GM12874 (cell line): Measurements from ENCODE around the gene URB1.

Experiments
- TF ChIP-seq, protein P1 (sequence below): IDR thresholded peaks from 2 replicates; pipeline ENCODE4 v1.5.1; 2011; ENCODE audit warnings: low read depth, mild to moderate bottlenecking, control low read depth, low read length, moderate library complexity; ENCODE audit not compliant: insufficient read depth

The URB1 gene

DNA sequence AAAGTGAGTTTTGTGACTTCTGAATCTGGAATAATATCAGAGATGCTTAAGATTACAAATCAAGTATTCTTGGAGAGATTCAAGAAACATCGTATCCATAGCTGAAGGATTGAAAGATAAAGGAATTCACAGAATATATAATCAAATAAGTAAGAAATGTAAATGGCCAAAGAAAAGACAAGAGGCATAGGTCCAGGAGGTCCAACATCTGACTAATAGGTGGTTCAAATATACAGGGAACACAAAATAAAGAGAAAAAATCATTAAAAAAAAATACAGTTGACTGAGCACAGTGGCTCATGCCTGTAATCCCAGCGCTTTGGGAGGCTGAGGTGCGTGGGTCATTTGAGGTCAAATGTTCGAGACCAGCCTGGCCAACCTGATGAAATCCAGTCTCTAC is 107.3 kb downstream of the URB1 start:
- TF ChIP-seq, protein P1, sequence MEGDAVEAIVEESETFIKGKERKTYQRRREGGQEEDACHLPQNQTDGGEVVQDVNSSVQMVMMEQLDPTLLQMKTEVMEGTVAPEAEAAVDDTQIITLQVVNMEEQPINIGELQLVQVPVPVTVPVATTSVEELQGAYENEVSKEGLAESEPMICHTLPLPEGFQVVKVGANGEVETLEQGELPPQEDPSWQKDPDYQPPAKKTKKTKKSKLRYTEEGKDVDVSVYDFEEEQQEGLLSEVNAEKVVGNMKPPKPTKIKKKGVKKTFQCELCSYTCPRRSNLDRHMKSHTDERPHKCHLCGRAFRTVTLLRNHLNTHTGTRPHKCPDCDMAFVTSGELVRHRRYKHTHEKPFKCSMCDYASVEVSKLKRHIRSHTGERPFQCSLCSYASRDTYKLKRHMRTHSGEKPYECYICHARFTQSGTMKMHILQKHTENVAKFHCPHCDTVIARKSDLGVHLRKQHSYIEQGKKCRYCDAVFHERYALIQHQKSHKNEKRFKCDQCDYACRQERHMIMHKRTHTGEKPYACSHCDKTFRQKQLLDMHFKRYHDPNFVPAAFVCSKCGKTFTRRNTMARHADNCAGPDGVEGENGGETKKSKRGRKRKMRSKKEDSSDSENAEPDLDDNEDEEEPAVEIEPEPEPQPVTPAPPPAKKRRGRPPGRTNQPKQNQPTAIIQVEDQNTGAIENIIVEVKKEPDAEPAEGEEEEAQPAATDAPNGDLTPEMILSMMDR = no peak

DNA sequence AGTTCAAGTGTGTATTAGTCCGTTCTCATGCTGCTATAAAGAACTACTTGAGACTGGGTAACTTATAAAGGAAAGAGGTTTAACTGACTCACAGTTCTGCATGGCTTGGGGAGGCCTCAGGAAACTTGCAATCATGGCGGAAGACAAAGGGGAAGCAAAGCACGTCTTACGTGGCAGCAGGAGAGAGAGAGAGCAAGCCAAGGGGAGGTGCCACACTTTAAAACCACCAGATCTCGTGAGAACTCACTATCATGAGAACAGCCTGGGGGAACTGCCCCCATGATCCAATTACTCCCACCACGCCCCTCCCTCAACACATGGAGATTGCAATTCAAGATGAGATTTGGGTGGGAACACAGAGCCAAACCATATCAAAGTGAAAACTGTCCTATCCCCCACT is 109.8 kb downstream of the URB1 start:
- TF ChIP-seq, protein P1 = no peak

DNA sequence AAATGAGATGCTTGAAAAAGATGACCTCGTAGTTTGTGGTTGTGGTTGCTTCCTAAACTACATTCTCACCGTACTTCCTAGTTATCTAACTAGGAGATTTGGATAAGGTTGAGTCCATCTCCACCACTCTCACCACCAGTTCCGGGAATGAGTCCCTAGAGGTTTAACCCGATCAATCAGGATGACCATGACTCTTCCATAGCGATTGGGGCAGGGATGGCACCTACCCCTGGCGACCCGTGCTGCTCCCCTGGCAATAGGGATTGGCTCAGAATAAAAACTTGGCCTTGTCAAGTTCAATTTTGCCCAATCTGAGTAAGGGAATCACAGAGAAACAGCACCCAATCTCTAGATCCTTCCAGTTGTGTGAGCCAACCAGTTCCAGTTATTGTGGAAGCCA is 111.3 kb downstream of the URB1 start:
- TF ChIP-seq, protein P1 = no peak

DNA sequence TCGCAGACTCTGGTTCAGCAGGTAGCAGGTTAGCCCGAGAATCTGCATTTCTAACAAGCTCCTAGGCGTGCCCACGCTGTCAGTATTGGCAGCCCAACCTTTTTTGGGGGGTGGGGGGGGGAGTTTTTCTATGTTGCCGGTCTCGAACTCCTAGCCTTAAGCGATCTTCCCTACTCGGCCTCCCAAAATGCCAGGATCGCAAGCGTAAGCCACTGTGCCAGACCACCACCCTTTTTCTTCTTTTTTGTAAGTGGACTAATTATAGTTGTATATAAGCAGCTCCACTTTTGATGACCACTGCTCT is 113.5 kb downstream of the URB1 start:
- TF ChIP-seq, protein P1 = no peak

DNA sequence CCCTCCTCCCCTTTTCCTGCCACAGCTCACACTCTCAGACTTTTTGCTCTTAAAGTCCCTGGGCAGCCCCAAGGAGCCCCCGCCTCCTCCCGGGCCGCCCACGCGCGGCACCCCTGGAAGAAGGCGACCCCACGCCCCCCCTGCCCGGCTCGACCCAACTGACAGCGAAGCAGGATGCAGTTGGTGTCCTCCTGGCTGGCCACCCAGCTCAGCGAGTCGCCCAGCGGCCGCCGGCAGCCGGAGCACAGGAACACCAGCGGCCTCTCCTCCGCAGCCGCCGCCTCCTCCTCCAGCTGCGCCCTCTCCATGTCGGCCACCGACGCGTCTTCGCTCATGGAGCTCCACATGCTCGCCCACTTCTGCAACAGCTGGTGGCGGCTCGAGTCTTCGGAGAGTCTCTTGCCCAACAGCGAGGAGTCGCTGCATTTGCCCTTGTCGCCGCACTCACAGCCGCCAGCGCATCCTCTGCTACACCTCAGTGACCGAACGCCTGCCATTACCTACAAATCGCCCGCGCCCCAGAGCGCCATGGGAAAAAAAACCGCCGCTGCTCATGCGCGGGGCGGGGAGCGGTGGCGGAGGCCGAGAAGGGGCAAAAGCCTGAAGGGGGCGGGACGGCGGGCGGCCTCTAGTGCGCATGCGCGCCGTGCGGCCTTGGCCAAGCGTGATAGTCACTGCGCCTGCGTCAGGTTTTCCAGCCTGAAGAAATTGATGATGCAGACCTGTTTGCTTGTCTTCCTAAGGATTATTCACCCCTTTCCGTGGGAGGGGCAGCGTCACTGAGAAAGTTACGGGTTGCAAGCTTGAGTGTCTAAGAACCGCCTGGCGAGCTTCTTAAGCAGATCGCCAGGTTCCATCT is 114.1 kb downstream of the URB1 start, which contains the start of gene MIS18A:
MIS18A (minus strand) TSS at position 532 of the 859 bp plus-strand sequence; CDS start at position 497, 35 bp downstream.
- TF ChIP-seq, protein P1 = no peak

DNA sequence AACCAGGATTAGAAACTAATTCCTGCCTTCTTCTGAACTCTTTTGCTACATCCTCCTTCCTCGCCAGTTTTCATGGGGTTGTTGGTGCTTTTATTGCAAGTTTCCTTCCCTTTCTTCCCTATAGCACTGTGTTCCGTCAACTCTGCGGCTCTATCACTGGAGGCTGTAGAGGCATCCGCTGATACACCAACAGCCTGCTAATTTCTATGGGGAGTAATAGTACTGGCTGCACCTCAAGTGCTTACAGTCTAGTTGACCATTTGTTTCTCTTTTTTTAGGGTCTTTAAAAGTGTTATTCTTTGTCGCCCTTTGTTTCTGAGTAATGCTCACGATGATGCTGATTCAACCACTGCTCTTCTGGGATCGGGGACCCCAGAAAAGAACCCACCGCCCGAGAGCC is 114.7 kb downstream of the URB1 start:
- TF ChIP-seq, protein P1 = no peak

DNA sequence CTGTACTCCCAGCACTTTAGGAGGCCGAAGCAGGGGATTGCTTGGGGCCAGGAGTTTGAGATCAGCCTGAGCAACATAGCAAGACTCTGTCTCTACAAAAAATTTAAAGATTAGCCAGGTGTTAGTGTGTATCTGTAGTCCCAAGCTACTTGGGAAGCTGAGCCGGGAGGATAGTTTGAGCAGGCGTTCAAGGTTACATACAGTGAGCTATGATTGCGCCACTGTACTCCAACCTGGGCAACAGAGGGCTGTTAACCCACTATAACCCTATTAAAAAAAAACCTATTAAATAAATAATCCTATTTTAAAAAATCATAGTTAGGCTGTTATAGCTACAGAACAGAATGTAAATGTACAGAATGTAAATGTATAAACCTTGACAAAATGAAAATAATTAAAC is 116.1 kb downstream of the URB1 start:
- TF ChIP-seq, protein P1 = no peak

DNA sequence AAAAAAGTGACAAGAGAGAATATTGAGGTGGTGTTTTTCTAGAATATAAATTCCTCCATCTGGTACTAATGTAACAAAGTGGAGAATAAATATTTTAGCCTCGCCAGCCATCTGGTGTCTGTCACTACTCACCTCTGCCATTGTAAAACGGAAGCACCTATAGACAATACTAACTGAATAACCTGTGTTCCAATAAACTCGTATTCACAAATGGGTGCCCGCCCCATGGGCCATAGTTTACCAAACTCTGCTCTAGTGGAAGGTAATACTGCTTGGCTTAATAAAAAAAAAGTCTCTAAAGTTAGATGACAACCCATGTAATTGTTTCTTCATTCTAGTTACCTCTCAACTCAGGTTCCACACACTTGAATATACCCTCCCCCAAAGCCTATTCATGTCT is 122.1 kb downstream of the URB1 start:
- TF ChIP-seq, protein P1 = no peak
